ENCODE results near the gene SEPTIN2.

- TF ChIP-seq CTCF (IDR thresholded peaks at IDR 0.05) (no peak), POLR2A (IDR thresholded peaks at IDR 0.05) (no peak)
These were observed 33.2 kb upstream of the SEPTIN2 start for GRCh38 chr2:241282555-241282954.

All from thyroid gland (tissue), 4 donors.